Measurements from ENCODE around the gene NUP160. TPM values are rescaled to one million over a fixed set of nuclear protein-coding genes. Genes with fewer than 3 reads are reported as not detected.

The NUP160 gene
- total and polyA plus RNA-seq, 2 of the 13 experiments (the other 11 are each of a cell fraction or from before 2014, with no cell fraction given), result 28.3 to 43.5 TPM

DNA sequence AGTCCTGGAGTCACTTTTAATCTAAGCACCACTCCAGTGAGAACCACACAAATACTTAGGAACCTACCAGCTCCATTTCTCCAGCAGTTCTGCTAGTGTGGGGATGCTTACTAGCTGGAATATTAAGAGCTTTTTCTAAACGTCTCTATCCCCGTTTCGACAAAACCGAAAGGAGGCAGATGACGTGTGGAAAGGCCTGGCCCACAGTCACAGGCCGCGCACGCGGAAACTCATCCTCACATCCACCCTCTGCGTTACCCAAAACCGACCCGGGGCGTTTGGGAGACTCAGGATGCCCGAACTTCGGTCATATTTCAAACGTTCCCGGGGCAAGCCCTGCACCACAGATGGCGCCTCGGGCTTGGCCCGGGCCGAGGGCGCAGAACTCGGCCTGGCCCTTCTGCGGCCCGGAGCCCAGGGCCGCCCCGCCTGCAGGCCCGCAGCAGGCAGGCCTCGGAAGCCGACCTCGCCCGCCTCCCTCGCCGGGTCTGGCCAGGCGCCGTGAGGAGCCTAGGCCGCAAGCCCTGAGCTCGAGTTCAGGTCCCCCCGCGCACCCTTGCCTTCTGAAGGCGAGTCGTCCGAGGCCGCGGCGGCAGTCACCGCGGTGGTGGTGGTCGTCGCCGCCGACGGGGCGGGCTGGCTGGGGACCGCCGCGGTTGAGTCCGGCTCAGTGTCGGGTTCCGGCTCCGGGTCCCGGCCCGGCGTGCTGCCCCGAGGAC, 81.5 kb downstream of the NUP160 start (continued):
- TF ChIP-seq, protein P1, sequence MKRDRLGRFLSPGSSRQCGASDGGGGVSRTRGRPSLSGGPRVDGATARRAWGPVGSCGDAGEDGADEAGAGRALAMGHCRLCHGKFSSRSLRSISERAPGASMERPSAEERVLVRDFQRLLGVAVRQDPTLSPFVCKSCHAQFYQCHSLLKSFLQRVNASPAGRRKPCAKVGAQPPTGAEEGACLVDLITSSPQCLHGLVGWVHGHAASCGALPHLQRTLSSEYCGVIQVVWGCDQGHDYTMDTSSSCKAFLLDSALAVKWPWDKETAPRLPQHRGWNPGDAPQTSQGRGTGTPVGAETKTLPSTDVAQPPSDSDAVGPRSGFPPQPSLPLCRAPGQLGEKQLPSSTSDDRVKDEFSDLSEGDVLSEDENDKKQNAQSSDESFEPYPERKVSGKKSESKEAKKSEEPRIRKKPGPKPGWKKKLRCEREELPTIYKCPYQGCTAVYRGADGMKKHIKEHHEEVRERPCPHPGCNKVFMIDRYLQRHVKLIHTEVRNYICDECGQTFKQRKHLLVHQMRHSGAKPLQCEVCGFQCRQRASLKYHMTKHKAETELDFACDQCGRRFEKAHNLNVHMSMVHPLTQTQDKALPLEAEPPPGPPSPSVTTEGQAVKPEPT (CRISPR knock-in tag; IDR thresholded peaks at IDR 0.05; ENCODE audit: low read depth), result peak; percentile 51; the same call in 1 of the 2 replicates
- TF ChIP-seq FLYWCH1 (CRISPR knock-in tag; IDR thresholded peaks at IDR 0.05), result peak; percentile 78; the same call in 1 of the 2 replicates
- TF ChIP-seq, protein P2, sequence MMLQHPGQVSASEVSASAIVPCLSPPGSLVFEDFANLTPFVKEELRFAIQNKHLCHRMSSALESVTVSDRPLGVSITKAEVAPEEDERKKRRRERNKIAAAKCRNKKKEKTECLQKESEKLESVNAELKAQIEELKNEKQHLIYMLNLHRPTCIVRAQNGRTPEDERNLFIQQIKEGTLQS (CRISPR knock-in tag; IDR thresholded peaks at IDR 0.05), result 0 out of 2 replicates have a peak, but pooled peaks have one; percentile 19
- TF ChIP-seq YEATS4 (CRISPR knock-in tag; IDR thresholded peaks at IDR 0.05; ENCODE audit: borderline replicate concordance), result peak; percentile 51; the same call in 1 of the 2 replicates
- peak; percentile 51; the same call in 1 of the 2 replicates for TF ChIP-seq ZSCAN20 (CRISPR knock-in tag; IDR thresholded peaks at IDR 0.05; ENCODE audit: borderline replicate concordance)
- TF ChIP-seq SATB2 (CRISPR knock-in tag; IDR thresholded peaks at IDR 0.05), result peak; percentile 80
- peak; percentile 70; the same call in 1 of the 2 replicates for TF ChIP-seq ZNF670 (CRISPR knock-in tag; IDR thresholded peaks at IDR 0.05; ENCODE audit: borderline replicate concordance)
- peak; percentile 87 for TF ChIP-seq ZNF563 (CRISPR knock-in tag; IDR thresholded peaks at IDR 0.05)
- TF ChIP-seq, protein P3, sequence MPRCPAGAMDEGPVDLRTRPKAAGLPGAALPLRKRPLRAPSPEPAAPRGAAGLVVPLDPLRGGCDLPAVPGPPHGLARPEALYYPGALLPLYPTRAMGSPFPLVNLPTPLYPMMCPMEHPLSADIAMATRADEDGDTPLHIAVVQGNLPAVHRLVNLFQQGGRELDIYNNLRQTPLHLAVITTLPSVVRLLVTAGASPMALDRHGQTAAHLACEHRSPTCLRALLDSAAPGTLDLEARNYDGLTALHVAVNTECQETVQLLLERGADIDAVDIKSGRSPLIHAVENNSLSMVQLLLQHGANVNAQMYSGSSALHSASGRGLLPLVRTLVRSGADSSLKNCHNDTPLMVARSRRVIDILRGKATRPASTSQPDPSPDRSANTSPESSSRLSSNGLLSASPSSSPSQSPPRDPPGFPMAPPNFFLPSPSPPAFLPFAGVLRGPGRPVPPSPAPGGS (CRISPR knock-in tag; IDR thresholded peaks at IDR 0.05), result peak; percentile 88
- TF ChIP-seq, protein P4, sequence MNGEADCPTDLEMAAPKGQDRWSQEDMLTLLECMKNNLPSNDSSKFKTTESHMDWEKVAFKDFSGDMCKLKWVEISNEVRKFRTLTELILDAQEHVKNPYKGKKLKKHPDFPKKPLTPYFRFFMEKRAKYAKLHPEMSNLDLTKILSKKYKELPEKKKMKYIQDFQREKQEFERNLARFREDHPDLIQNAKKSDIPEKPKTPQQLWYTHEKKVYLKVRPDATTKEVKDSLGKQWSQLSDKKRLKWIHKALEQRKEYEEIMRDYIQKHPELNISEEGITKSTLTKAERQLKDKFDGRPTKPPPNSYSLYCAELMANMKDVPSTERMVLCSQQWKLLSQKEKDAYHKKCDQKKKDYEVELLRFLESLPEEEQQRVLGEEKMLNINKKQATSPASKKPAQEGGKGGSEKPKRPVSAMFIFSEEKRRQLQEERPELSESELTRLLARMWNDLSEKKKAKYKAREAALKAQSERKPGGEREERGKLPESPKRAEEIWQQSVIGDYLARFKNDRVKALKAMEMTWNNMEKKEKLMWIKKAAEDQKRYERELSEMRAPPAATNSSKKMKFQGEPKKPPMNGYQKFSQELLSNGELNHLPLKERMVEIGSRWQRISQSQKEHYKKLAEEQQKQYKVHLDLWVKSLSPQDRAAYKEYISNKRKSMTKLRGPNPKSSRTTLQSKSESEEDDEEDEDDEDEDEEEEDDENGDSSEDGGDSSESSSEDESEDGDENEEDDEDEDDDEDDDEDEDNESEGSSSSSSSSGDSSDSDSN (CRISPR knock-in tag; IDR thresholded peaks at IDR 0.05), result peak; percentile 96; the same call in 1 of the 2 replicates
- TF ChIP-seq KAT8 (CRISPR knock-in tag; IDR thresholded peaks at IDR 0.05), result no peak
- TF ChIP-seq, protein P5, sequence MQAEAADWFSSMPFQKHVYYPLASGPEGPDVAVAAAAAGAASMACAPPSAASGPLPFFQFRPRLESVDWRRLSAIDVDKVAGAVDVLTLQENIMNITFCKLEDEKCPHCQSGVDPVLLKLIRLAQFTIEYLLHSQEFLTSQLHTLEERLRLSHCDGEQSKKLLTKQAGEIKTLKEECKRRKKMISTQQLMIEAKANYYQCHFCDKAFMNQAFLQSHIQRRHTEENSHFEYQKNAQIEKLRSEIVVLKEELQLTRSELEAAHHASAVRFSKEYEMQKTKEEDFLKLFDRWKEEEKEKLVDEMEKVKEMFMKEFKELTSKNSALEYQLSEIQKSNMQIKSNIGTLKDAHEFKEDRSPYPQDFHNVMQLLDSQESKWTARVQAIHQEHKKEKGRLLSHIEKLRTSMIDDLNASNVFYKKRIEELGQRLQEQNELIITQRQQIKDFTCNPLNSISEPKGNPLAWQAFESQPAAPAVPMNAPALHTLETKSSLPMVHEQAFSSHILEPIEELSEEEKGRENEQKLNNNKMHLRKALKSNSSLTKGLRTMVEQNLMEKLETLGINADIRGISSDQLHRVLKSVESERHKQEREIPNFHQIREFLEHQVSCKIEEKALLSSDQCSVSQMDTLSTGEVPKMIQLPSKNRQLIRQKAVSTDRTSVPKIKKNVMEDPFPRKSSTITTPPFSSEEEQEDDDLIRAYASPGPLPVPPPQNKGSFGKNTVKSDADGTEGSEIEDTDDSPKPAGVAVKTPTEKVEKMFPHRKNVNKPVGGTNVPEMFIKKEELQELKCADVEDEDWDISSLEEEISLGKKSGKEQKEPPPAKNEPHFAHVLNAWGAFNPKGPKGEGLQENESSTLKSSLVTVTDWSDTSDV (CRISPR knock-in tag; IDR thresholded peaks at IDR 0.05), result peak; percentile 85; the same call in 1 of the 2 replicates
- TF ChIP-seq RAD21 (CRISPR knock-in tag; IDR thresholded peaks at IDR 0.05), result peak; percentile 29; the same call in 1 of the 2 replicates
- peak; percentile 89; the same call in 1 of the 2 replicates for TF ChIP-seq GLI4 (CRISPR knock-in tag; IDR thresholded peaks at IDR 0.05; ENCODE audit: borderline replicate concordance)
- TF ChIP-seq, protein P6, sequence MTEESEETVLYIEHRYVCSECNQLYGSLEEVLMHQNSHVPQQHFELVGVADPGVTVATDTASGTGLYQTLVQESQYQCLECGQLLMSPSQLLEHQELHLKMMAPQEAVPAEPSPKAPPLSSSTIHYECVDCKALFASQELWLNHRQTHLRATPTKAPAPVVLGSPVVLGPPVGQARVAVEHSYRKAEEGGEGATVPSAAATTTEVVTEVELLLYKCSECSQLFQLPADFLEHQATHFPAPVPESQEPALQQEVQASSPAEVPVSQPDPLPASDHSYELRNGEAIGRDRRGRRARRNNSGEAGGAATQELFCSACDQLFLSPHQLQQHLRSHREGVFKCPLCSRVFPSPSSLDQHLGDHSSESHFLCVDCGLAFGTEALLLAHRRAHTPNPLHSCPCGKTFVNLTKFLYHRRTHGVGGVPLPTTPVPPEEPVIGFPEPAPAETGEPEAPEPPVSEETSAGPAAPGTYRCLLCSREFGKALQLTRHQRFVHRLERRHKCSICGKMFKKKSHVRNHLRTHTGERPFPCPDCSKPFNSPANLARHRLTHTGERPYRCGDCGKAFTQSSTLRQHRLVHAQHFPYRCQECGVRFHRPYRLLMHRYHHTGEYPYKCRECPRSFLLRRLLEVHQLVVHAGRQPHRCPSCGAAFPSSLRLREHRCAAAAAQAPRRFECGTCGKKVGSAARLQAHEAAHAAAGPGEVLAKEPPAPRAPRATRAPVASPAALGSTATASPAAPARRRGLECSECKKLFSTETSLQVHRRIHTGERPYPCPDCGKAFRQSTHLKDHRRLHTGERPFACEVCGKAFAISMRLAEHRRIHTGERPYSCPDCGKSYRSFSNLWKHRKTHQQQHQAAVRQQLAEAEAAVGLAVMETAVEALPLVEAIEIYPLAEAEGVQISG (CRISPR knock-in tag; IDR thresholded peaks at IDR 0.05), result peak; percentile 26

All from HepG2 (cell line).